ENCODE measurements around the gene PNMA1. TPM values are rescaled to one million over a fixed set of nuclear protein-coding genes. Genes with fewer than 3 reads are reported as not detected.
A peak's percentile ranks its signal among the peaks of the same experiment; 100 is the strongest.

The PNMA1 gene
- total RNA-seq, 1 donor from 2014 or later, result 76.1 TPM

- DNase-seq, result no peak
Measured at GRCh38 chr14:73736842-73737241, 22.7 kb upstream of the PNMA1 start.

- DNase-seq, result no peak
Measured at GRCh38 chr14:73732006-73732405, 17.8 kb upstream of the PNMA1 start.

GRCh38 chr14:73731111-73731510 lies 16.9 kb upstream of the PNMA1 start:
- DNase-seq, result no peak

GRCh38 chr14:73729556-73730265 lies 15.5 kb upstream of the PNMA1 start:
- DNase-seq, result no peak

GRCh38 chr14:73728717-73729330 lies 14.6 kb upstream of the PNMA1 start:
- peak; percentile 58 for DNase-seq

DNA sequence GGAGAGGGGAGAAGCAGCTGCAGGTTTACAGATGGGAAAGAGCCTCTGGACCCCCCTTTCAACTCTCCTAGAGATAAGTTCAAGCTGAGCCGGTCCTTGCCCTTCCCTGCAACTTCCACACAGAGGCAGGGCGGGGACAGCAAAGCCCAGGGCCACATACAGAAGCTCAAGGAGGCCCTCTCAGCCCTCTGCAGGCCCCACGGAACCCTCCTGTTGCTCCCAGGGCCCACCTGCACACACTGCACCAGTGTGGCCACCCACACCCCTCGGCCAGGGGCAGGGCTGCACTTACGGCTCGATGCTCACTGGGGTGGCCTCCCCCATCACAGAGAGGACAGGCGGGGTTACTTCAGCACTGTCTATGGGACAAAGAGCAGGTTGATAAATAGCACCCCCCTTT lies 13.0 kb upstream of the PNMA1 start:
- no peak for DNase-seq

DNA sequence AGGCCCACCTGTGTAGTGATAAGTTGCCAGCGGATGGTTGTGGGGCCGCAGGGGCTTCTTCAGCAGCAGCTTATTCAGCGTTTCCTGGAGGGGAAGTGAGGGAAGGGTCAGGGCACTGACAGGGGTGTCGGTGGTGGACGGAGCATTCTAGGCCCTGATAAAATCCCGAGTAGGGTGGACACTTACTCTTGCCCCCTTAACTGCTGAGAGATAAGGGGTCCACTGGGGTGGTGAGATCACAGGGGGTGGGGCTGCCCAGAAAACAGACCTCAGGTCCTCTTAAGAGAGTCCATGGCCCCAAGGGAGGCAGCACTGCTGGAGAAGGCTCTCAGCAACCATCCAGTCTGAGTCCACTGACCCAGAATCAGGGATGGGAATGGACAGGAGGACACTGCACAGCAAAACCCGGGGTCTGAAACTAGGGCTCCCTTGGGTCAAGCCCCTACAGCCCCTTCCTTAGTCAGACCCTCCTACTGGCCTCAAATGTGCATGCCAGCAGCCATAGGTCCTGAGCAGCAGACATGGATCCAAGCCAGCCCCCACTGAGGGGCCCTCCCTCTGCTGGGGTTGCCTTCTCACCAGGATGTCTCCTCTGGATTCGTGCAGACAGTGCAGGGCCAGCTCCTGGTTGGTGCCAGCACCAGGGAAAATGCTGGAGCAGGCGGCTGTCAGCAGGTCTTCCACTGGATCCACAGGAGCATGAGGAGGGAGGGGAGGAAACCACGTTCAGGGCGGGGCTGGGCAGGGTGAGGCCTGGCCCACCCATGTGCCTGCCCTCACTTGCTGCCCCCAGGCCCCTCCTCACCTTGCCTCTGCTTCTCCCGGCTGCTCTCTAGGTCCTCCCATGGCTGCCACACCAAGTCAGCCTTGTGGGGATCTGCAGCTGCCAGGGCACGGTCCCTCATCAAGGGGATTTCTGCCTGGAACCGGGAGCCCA lies 12.1 kb upstream of the PNMA1 start:
- no peak for DNase-seq

DNA sequence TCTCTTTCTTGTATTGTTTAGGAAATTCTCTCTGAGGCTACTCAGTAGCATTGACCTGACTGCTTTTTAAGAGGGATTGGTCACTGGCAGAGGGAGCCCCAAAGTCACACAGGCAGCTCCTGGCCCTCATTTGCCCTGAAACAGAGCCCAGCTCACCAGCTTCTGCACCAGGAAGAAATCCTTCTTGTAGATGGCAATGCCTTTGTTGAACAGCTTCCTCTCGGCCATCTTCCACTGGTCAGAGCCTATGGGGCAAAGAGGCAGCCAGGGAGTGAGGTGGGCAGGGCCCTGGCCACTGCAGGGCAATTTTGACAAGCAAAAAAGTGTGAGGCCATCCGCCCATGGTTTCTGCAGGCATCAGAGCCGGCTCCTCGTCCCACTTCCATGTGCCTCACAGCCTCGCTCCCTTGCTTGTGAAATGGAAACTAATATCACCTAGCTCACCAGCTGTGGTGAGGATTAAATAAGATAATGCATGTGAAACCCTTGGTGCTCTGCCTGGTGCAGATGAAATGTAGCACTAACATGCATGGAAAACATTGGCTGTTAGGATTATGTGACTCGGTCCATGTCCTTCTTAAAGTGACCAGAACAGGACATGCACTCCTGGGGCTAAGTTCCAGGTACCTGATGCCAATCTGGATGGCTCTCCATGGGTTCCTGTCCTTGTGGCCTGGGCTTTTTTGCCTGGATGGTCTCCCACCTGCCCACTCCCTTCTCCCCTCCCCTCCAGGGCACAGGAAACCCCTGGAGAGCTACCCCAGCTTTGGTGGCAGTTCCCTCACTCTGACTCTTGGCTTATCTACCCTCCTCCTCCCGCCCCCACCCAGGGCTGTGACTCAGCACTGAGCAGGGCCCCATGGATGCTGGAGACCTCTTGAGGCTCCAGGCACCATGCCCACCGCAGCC lies 11.2 kb upstream of the PNMA1 start:
- DNase-seq, result no peak

- no peak for DNase-seq
Measured at GRCh38 chr14:73724696-73725095, 10.5 kb upstream of the PNMA1 start.

DNA sequence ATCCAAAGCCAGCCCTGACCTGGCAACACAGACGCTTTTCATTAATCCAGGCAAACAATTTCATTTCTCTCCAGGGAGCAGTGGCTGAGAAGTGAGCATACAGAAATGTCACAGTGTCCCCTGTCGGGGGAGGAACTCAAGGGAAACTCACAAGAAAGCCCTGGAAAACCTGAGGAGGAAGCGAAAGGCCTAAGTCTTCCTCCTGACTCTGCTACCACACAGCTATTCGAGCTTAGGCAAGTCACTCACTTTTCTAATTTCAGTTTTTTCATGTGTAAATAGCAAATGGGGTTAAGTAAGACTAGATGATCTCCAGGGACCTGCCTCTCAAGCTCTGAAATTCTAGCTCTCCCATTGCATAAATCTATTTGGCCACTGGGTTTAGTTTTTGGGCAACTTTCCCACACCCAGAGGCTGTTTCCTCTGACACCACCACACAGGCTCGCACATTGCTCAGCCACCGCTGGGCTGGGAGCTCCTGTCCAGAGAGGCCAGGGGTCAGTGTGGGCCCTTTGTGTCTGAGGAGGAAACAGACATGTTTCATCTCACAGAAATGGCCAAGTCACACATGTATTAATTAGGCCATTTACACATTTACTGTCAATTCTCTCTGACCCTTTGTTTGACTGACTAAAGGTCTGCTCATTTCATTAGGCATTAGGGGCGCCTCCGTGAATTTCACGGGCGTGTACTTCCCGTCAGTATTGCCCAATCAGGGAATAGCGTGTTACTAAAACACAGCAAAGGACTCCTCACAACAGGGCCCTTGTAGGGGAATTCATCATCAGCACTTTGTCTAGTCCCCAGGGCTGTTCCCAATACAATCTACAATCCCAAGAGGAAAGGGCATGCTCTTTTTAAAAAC lies 9.8 kb upstream of the PNMA1 start:
- DNase-seq, result no peak

GRCh38 chr14:73723406-73723796 lies 9.2 kb upstream of the PNMA1 start:
- DNase-seq, result no peak

DNA sequence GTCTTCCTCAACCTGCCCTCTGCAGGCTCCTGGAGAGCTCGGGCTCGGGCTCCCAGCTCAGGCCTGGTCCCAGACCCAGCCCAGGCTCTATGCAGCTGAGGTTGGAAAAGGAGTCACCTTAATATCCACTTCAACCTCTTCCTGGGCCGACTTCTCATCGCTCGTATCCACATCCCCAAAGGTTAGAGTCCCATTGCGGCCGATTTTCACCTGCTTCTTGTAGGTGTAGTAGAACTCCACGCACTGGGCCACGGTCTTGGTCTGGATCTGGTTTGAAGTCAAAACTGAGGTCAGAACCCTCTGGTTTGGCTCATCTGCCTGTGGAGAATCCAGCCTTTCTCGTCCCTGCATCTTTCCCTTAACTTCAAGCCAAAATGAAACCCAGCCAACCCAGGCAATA lies 8.4 kb upstream of the PNMA1 start:
- DNase-seq, result no peak

DNA sequence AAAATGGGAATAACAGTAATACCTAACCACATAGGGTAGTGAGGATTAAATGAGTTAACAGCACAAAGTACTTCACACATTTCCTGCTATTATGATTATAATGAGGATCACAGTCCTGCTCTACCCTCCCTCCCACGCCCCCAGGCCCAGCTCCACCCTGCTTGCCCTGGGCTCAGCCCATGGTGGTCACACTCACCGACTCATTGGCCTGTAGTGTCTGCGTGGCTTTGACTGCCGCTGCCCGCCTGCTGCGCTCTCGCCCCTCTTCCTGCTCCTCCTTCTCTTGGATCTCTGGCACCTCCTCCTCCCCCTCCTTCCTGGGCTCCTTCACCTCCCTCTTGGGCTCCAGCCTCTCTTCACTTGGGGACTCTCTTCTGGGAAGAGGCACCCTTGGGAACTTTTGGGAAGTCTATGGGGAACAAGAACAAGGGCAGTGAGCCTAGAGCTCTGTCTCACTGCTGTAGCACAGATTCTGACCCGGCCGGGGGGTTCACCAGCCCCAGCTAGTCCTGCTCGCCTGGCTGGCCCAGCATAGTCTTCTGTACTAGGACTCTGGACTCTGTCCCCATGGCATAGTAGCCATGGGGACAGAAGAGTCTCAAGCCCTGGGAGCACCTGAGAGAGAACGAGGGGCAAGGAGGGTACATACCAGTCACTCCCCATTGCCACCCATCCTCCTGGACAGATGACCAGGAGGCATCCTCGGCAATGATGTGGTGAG lies 7.1 kb upstream of the PNMA1 start:
- no peak for DNase-seq

GRCh38 chr14:73720636-73721035 lies 6.5 kb upstream of the PNMA1 start:
- DNase-seq, result no peak

GRCh38 chr14:73719791-73720190 lies 5.6 kb upstream of the PNMA1 start:
- DNase-seq, result no peak

- no peak for DNase-seq
Measured at GRCh38 chr14:73719361-73719760, 5.2 kb upstream of the PNMA1 start.

GRCh38 chr14:73718418-73719251 lies 4.5 kb upstream of the PNMA1 start:
- peak; percentile 66 for DNase-seq

- DNase-seq, result no peak
Measured at GRCh38 chr14:73717711-73718417, 3.7 kb upstream of the PNMA1 start.

DNA sequence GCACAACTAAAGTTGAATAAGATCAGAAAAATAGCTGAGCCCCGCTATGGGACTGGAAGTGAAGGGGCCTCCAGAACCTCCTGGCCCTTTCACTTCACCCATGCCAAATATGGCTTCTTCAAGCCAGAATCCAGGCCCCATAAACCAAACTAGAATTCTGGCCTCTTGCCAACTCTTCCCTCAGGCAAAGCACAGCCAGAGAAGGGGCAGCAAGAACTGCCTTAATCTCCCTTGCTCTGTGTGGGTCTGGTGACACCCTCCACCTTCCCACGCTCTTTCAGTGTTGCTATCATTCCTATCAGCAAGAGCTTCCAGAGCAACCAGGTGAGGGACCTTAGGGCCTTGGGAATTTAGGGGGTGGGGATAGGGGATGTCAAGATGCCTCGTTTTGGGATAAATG lies 3.1 kb upstream of the PNMA1 start:
- no peak for DNase-seq

All from occipital lobe (tissue), 2 donors.